Measurements from ENCODE around the gene PI16.

Gene PI16, protein sequence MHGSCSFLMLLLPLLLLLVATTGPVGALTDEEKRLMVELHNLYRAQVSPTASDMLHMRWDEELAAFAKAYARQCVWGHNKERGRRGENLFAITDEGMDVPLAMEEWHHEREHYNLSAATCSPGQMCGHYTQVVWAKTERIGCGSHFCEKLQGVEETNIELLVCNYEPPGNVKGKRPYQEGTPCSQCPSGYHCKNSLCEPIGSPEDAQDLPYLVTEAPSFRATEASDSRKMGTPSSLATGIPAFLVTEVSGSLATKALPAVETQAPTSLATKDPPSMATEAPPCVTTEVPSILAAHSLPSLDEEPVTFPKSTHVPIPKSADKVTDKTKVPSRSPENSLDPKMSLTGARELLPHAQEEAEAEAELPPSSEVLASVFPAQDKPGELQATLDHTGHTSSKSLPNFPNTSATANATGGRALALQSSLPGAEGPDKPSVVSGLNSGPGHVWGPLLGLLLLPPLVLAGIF

GRCh38 chr6:36954262-36954931, at the start of gene PI16:
PI16 (plus strand) TSS chr6:36954738; CDS start chr6:36954761, 23 bp downstream.
- H3K4me1 Mint-ChIP-seq: peaks cover 33% of the 10 kb centered on the region
- DNase-seq (no peak), ATAC-seq (peak; percentile 46)
- H3K4me3 Mint-ChIP-seq: peak within 1 kb of the TSS in 1 of 2 donors; percentile 11
- H3K27ac Mint-ChIP-seq: peak within 1 kb of the TSS in 1 of 2 donors; percentile 49
- no peaks in the 10 kb centered on the region for H3K9me3 Mint-ChIP-seq
- H3K27me3 Mint-ChIP-seq: no peaks in the 10 kb centered on the region

GRCh38 chr6:36904851-36905393, 49.6 kb upstream of the PI16 start:
- ATAC-seq (no peak), DNase-seq (no peak)
- no peaks in the 10 kb centered on the region for H3K4me1 Mint-ChIP-seq
- H3K27me3 Mint-ChIP-seq: no peaks in the 10 kb centered on the region
- no peak overlapping the region for H3K4me3 Mint-ChIP-seq
- no peaks in the 10 kb centered on the region for H3K9me3 Mint-ChIP-seq
- H3K27ac Mint-ChIP-seq: no peak overlapping the region

DNA sequence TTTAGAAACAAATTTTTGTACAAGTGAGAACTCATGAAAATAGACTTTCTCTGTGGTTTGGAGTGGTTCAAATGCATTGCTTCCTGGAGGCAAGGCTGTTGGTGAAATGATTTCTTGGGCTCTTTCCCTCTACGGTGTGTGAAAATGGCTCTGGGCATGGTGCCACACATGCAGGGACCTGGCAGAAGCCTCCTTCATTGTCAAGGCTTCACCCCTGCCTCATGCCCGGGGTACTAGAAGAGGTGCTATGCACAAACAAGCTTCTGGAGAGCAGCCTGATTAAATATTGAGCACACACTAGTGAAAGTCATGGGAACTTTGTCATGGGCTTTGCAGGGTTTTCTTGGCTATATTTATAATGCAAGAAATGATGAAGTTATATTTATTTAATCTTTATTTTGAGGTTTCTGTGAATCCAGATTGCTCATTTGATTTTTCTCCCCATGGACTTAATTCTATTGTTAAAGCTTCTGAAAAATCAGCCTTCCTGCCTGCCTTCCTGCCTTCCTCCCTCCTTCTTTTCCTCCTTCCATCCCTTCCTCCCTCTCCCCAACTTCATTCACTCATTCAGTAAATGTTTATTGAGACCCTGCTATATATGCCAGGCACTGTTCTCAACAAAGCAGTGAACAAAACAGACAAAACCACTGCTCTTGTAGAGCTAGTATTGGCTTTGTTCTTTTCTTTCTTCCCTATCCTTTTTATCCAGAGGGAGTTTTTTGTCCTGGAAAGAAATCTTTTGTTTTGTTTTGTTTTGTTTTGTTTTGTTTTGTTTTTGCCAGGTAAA, 47.8 kb upstream of the PI16 start:
- Mint-ChIP-seq H3K27ac (peak overlapping the region in 1 of 2 donors; percentile 73), H3K9me3 (no peaks in the 10 kb centered on the region), H3K27me3 (no peaks in the 10 kb centered on the region), H3K4me3 (no peak overlapping the region), H3K4me1 (peaks cover 9% of the 10 kb centered on the region)
- DNase-seq: no peak
- ATAC-seq: no peak

DNA sequence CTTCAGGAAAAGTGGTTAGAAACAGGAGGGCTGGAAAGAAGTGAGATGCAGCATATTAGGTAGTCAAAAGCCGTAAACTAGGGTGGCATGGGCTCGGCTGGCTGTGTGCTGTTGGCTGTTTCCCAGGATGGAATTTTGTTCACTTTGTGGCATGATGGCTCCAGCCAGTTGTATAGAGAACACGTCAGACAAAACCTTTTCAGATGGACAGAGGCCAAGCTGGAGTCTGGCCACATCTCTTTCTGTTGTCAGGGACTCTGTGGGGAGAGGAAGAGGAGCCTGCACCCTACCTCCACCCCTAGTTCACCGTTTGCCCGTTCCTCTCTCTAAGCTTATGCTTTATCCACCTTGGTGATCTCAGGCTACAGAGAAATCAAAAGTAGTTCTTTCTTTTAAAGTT, 46.8 kb upstream of the PI16 start:
- Mint-ChIP-seq H3K4me3 (no peak overlapping the region), H3K9me3 (no peaks in the 10 kb centered on the region), H3K27ac (no peak overlapping the region), H3K4me1 (peaks cover 19% of the 10 kb centered on the region), H3K27me3 (no peaks in the 10 kb centered on the region)
- ATAC-seq (no peak), DNase-seq (no peak)

- no peak for ATAC-seq
- DNase-seq: no peak
- Mint-ChIP-seq H3K27ac (no peak overlapping the region), H3K9me3 (no peaks in the 10 kb centered on the region), H3K27me3 (no peaks in the 10 kb centered on the region), H3K4me1 (peaks cover 29% of the 10 kb centered on the region), H3K4me3 (no peak overlapping the region)
These were observed 45.8 kb upstream of the PI16 start for GRCh38 chr6:36908747-36909146.

DNA sequence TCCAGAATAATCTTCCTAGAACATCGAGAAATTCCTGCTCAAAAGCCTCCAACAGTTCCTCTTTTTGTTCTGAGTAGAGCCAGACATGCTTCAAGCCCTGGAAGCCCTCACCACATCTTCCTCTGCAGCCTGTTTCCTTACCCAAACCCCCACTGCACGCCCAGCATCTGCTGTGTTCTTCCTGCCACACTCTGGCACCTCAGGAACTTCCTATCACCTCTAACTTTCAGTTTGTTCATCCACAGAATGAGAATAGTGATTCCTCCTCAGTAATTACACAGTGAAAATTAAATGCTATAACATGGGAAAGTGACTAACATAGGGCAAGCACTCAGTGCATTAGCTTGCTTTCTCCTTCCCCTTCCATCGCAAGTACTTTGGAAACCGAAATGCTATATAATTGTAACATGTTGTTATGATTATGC, 42.5 kb upstream of the PI16 start:
- DNase-seq: no peak
- Mint-ChIP-seq H3K27me3 (no peaks in the 10 kb centered on the region), H3K4me1 (peaks cover 54% of the 10 kb centered on the region)

GRCh38 chr6:36912586-36912985, 42.0 kb upstream of the PI16 start:
- DNase-seq (peak; percentile 64 to 83), ATAC-seq (peak; percentile 98)
- peak overlapping the region; percentile 63 to 93 for H3K27ac Mint-ChIP-seq
- peaks cover 54% of the 10 kb centered on the region for H3K4me1 Mint-ChIP-seq
- H3K27me3 Mint-ChIP-seq: no peaks in the 10 kb centered on the region
- peak overlapping the region; percentile 74 to 87 for H3K4me3 Mint-ChIP-seq
- no peaks in the 10 kb centered on the region for H3K9me3 Mint-ChIP-seq

More for the DNA sequence above, 42.5 kb upstream of the PI16 start:
- peak overlapping the region; percentile 74 to 87 for H3K4me3 Mint-ChIP-seq
- peak; percentile 60 for ATAC-seq
- peak overlapping the region; percentile 0 to 93 for H3K27ac Mint-ChIP-seq
- H3K9me3 Mint-ChIP-seq: no peaks in the 10 kb centered on the region

GRCh38 chr6:36913082-36913481, 41.5 kb upstream of the PI16 start:
- Mint-ChIP-seq H3K9me3 (no peaks in the 10 kb centered on the region), H3K27ac (peak overlapping the region; percentile 63 to 93), H3K4me3 (peak overlapping the region; percentile 74 to 87), H3K4me1 (peaks cover 54% of the 10 kb centered on the region), H3K27me3 (no peaks in the 10 kb centered on the region)
- ATAC-seq (no peak), DNase-seq (no peak)

DNA sequence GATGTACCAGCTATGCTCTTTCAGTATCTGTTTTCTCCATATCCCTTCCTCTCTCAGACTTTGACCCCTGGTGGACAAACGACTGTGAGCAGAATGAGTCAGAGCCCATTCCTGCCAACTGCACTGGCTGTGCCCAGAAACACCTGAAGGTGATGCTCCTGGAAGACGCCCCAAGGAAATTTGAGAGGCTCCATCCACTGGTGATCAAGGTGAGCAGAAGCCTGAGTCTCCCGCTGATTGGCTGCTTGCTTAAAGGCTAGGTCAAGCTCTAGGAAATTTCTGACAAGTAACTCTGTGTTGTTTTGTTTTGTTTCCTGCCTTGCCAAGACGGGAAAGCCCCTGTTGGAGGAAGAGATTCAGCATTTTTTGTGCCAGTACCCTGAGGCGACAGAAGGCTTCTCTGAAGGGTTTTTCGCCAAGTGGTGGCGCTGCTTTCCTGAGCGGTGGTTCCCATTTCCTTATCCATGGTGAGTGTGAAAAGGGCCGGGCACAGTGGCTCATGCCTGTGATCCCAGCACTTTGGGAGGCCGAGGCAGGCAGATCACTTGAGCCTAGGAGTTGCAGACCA, 40.2 kb upstream of the PI16 start:
- H3K4me3 Mint-ChIP-seq: peak overlapping the region in 1 of 2 donors; percentile 51
- DNase-seq: no peak
- H3K27me3 Mint-ChIP-seq: no peaks in the 10 kb centered on the region
- H3K4me1 Mint-ChIP-seq: peaks cover 54% of the 10 kb centered on the region
- peak overlapping the region in 1 of 2 donors; percentile 14 for H3K27ac Mint-ChIP-seq
- no peaks in the 10 kb centered on the region for H3K9me3 Mint-ChIP-seq
- no peak for ATAC-seq

- DNase-seq (no peak), ATAC-seq (no peak)
- Mint-ChIP-seq H3K27ac (no peak overlapping the region), H3K4me3 (no peak overlapping the region), H3K9me3 (no peaks in the 10 kb centered on the region), H3K27me3 (no peaks in the 10 kb centered on the region), H3K4me1 (peaks cover 54% of the 10 kb centered on the region)
These were observed 38.9 kb upstream of the PI16 start for GRCh38 chr6:36915599-36915998.

GRCh38 chr6:36916126-36916525, 38.4 kb upstream of the PI16 start:
- no peak overlapping the region for H3K4me3 Mint-ChIP-seq
- no peak overlapping the region for H3K27ac Mint-ChIP-seq
- ATAC-seq (no peak), DNase-seq (no peak)
- no peaks in the 10 kb centered on the region for H3K27me3 Mint-ChIP-seq
- H3K4me1 Mint-ChIP-seq: peaks cover 49% of the 10 kb centered on the region
- no peaks in the 10 kb centered on the region for H3K9me3 Mint-ChIP-seq

DNA sequence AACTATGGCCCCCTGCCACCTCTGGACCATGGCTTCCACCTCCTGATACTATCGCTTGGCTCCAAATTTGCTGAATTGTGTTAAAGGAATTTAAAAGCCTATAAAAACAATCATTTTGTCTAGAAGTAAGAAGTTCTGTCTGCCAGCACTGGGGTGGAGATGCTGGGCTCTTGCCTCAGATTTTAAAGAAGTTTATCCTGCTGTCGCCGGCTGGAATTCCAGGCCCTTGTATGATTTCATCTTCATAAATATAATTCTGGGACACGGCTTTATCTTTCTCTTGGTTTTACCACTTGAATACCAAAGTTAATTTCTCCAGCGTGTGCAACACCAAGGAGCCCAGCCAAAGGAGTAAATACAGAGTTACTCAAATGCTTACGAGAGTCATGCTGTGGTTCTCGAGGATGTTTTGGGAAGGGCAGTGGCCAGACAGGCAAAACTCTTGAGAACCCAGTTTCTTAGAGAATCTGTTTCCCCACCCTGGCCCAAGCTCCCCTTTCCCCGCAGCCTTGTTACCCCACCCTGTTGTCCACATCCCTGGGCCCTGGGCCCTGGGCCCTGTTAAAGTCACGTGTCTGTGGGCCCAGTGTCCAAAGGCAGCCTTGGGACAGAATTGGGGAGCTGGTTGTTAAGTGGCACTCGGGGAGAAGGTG, 36.9 kb upstream of the PI16 start:
- Mint-ChIP-seq H3K27me3 (no peaks in the 10 kb centered on the region), H3K4me1 (peaks cover 36% of the 10 kb centered on the region), H3K4me3 (no peak overlapping the region), H3K9me3 (no peaks in the 10 kb centered on the region), H3K27ac (no peak overlapping the region)
- no peak for ATAC-seq
- DNase-seq: no peak

- no peak overlapping the region for H3K4me3 Mint-ChIP-seq
- ATAC-seq (no peak), DNase-seq (no peak)
- H3K27me3 Mint-ChIP-seq: no peaks in the 10 kb centered on the region
- H3K4me1 Mint-ChIP-seq: peaks cover 12% of the 10 kb centered on the region
- H3K27ac Mint-ChIP-seq: no peak overlapping the region
- no peaks in the 10 kb centered on the region for H3K9me3 Mint-ChIP-seq
These were observed 34.5 kb upstream of the PI16 start for GRCh38 chr6:36920049-36920448.

- DNase-seq (no peak), ATAC-seq (no peak)
- Mint-ChIP-seq H3K9me3 (no peaks in the 10 kb centered on the region), H3K4me1 (peaks cover 15% of the 10 kb centered on the region), H3K4me3 (no peak overlapping the region), H3K27ac (no peak overlapping the region), H3K27me3 (no peaks in the 10 kb centered on the region)
These were observed 34.0 kb upstream of the PI16 start for GRCh38 chr6:36920546-36920945.

GRCh38 chr6:36924131-36924530, 30.4 kb upstream of the PI16 start:
- Mint-ChIP-seq H3K4me1 (peaks cover 12% of the 10 kb centered on the region), H3K27me3 (no peaks in the 10 kb centered on the region), H3K9me3 (no peaks in the 10 kb centered on the region), H3K27ac (peak overlapping the region in 1 of 2 donors; percentile 30), H3K4me3 (no peak overlapping the region)
- ATAC-seq (peak; percentile 55), DNase-seq (no peak)

Measured in stimulated activated naive CD8-positive, alpha-beta T cell treated with anti-CD3 and anti-CD28 coated beads, Interleukin-15, amount 100 ng/mL, for 72 hours (primary cell).